ENCODE data around the gene HSF5. TPM values are rescaled to one million over a fixed set of nuclear protein-coding genes. Genes with fewer than 3 reads are reported as not detected.

Gene HSF5
- polyA plus RNA-seq, 2 of the 4 experiments (the other 2 are of a cell fraction) = not detected

DNA sequence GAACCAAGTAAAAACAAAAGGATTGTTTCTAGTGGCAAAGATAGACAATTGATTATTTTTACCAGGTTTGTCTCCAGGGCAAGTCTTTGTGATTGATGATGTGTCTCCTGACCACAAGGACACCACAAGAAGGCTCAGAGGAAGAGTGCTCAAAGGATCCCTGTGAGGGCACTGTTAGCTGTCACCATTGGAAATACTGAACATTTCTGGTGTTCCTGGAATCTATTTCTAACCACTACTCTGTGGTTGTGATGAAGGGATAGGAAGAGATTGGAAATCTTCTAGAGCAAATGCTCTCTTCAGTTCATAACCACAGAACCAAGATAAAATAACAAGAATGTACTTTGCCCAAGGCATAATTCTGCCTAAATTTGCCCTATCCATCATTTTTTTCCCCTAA is 86.2 kb downstream of the HSF5 start:
- POLR2A ChIA-PET = no interaction called here
- Histone ChIP-seq H3K4me2 (peak overlapping the region; percentile 27; the same call in 1 of the 3 replicates), H3K27ac (peak overlapping the region in 1 of 2 experiments; percentile 0; a peak in 1 of 6 replicates), H3K9me3 (no peaks in the 10 kb centered on the region), H3K4me1 (peaks cover 24% of the 10 kb centered on the region), H3K4me3 (no peak overlapping the region)
- TF ChIP-seq TFCP2L1 (CRISPR knock-in tag; IDR thresholded peaks at IDR 0.05) = no peak
- TF ChIP-seq NPAS2 (CRISPR knock-in tag; IDR thresholded peaks at IDR 0.05; ENCODE audit: borderline replicate concordance) = no peak
- TF ChIP-seq RFX5 (IDR thresholded peaks at IDR 0.05) = no peak
- TF ChIP-seq, protein P1, sequence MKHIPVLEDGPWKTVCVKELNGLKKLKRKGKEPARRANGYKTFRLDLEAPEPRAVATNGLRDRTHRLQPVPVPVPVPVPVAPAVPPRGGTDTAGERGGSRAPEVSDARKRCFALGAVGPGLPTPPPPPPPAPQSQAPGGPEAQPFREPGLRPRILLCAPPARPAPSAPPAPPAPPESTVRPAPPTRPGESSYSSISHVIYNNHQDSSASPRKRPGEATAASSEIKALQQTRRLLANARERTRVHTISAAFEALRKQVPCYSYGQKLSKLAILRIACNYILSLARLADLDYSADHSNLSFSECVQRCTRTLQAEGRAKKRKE (CRISPR knock-in tag; IDR thresholded peaks at IDR 0.05; ENCODE audit: low read depth) = no peak
- TF ChIP-seq, protein P2, sequence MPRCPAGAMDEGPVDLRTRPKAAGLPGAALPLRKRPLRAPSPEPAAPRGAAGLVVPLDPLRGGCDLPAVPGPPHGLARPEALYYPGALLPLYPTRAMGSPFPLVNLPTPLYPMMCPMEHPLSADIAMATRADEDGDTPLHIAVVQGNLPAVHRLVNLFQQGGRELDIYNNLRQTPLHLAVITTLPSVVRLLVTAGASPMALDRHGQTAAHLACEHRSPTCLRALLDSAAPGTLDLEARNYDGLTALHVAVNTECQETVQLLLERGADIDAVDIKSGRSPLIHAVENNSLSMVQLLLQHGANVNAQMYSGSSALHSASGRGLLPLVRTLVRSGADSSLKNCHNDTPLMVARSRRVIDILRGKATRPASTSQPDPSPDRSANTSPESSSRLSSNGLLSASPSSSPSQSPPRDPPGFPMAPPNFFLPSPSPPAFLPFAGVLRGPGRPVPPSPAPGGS (IDR thresholded peaks at IDR 0.05) = no peak
- TF ChIP-seq RNF2 (IDR thresholded peaks at IDR 0.05; ENCODE audit: borderline replicate concordance, low read depth) = no peak
- TF ChIP-seq ZSCAN20 (CRISPR knock-in tag; IDR thresholded peaks at IDR 0.05) = no peak
- no peak for TF ChIP-seq POLR2AphosphoS2 (conservative IDR thresholded peaks at IDR 0.05; ENCODE audit: low read length)
- TF ChIP-seq EHMT2 (IDR thresholded peaks at IDR 0.05; ENCODE audit: low read depth) = no peak
- no peak for ATAC-seq
- CTCF ChIA-PET = interaction anchor here (0.5 to 2.2 kb wide), 3 partner anchors 11 to 216 kb away, joined by 3 to 7 read pairs (median 3); partner anchors contain the start of gene RNF43
- no peak for DNase-seq (ENCODE audit: low read depth in 1 of 2, low spot score in 1 of 2)
- FAIRE-seq = no peak

DNA sequence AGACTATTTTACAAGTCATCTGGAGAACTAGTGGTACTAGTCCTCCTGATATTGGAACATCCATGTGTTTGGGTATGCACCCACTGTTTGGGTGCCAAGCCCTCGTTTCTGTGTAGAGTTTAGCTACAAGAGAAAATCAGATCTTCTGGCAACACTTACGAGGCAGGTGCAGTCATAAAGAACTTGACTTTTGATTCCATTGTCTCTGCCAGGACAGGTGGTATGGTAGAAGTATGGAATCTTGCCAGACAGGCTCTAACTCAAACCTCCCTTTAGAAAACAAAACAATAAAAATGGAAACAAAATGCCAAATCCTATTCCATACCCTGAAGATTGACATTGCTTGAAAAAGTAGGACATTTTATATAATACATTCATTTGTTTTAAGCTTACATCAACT is 86.9 kb downstream of the HSF5 start:
- Histone ChIP-seq H3K27ac (no peak overlapping the region), H3K4me3 (no peak overlapping the region), H3K4me1 (peaks cover 24% of the 10 kb centered on the region), H3K4me2 (no peak overlapping the region), H3K9me3 (no peaks in the 10 kb centered on the region)
- ChIA-PET POLR2A (no interaction called here), CTCF (interaction anchor here (2.2 kb wide), 1 partner anchor 16 kb away, joined by 7 read pairs; the partner anchor contains the start of gene RNF43)
- DNase-seq (ENCODE audit: low read depth in 1 of 2, low spot score in 1 of 2) = no peak
- no peak for TF ChIP-seq RARB (CRISPR knock-in tag; IDR thresholded peaks at IDR 0.05)
- TF ChIP-seq ZSCAN20 (CRISPR knock-in tag; IDR thresholded peaks at IDR 0.05) = no peak
- no peak for TF ChIP-seq NFE2L2 (conservative IDR thresholded peaks at IDR 0.05; ENCODE audit: low read length)
- WGBS (ENCODE audit: missing lambda C conversion rate) = 35% methylated on average over 2 of the region's 2 CpGs
- FAIRE-seq = peak; percentile 79
- no peak for ATAC-seq

DNA sequence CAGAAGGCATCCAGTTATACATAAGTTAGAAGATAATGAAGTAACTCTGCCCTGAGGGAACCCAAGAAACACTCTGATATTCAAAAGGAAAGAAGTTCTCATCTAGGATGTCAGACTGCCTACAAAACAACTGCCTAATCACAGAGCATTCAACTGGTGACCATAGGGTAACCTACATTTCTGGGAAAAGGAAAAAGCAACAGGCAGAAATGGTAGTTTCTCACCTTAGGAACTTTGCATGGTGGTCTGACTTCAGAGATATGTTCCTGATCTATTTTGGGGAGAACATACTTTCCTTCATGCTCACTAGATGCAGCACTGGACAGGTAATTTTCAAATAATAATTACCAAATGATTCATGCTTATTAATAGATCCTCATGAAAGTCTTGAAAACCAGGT is 87.4 kb downstream of the HSF5 start:
- Histone ChIP-seq H3K9me3 (no peaks in the 10 kb centered on the region), H3K4me3 (no peak overlapping the region), H3K4me2 (no peak overlapping the region), H3K4me1 (peaks cover 24% of the 10 kb centered on the region), H3K27ac (no peak overlapping the region)
- TF ChIP-seq CEBPB (IDR thresholded peaks at IDR 0.05) = no peak
- TF ChIP-seq TFCP2L1 (CRISPR knock-in tag; IDR thresholded peaks at IDR 0.05) = no peak
- TF ChIP-seq TP53 (CRISPR knock-in tag; IDR thresholded peaks at IDR 0.05) = no peak
- TF ChIP-seq SMC3 (IDR thresholded peaks at IDR 0.05) = no peak
- no peak for TF ChIP-seq PHF8 (IDR thresholded peaks at IDR 0.05; ENCODE audit: borderline replicate concordance, low read depth)
- TF ChIP-seq ZC3H11A (IDR thresholded peaks at IDR 0.05) = no peak
- no peak for TF ChIP-seq CHD2 (IDR thresholded peaks at IDR 0.05; ENCODE audit: low read length, partially characterized antibody)
- no peak for TF ChIP-seq MYC (IDR thresholded peaks at IDR 0.05; ENCODE audit: borderline replicate concordance, low read length)
- ChIA-PET POLR2A (no interaction called here), CTCF (interaction anchor here (0.9 to 2.4 kb wide), 3 partner anchors 14 to 84 kb away, joined by 5 to 8 read pairs (median 6); partner anchors contain the start of gene RNF43)
- DNase-seq (ENCODE audit: low read depth in 1 of 2, low spot score in 1 of 2) (no peak), ATAC-seq (no peak), FAIRE-seq (peak; percentile 49)

DNA sequence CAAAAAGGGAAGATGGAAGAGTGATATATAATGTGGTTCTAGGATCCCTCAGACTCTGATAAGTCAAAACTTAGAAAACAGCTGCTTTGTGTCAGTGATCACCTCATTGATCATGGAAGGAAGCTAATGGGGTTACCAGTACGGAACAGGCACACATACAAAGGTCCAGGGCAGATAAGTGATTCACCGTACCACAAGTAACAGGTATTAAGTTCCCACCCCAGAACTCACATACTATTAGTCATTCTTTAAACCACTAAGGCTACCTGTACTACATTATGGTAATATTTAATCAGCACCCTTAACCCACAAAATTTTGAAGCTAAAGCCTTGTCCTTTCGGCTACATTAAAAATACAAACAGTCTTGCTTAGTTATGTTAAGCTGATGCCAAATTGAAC is 88.2 kb downstream of the HSF5 start:
- ChIA-PET CTCF (interaction anchor here (0.9 to 2.4 kb wide), 5 partner anchors 15 to 83 kb away, joined by 3 to 8 read pairs (median 5); partner anchors contain the start of gene RNF43), POLR2A (interaction anchor here (0.6 kb wide), 1 partner anchor 47 kb away, joined by 3 read pairs; the partner anchor contains the start of gene SUPT4H1)
- DNase-seq (ENCODE audit: low read depth in 1 of 2, low spot score in 1 of 2) (no peak), FAIRE-seq (no peak), ATAC-seq (no peak)
- Histone ChIP-seq H3K4me3 (no peak overlapping the region), H3K4me2 (no peak overlapping the region), H3K9me3 (no peaks in the 10 kb centered on the region), H3K4me1 (peaks cover 26% of the 10 kb centered on the region), H3K27ac (no peak overlapping the region)
- WGBS (ENCODE audit: missing lambda C conversion rate) = 88% methylated on average over 3 of the region's 3 CpGs
- no peak for TF ChIP-seq NFE2L2 (conservative IDR thresholded peaks at IDR 0.05; ENCODE audit: low read length)
- no peak for TF ChIP-seq ZC3H11A (IDR thresholded peaks at IDR 0.05)
- TF ChIP-seq HOXB5 (CRISPR knock-in tag; IDR thresholded peaks at IDR 0.05) = no peak
- TF ChIP-seq, protein P3, sequence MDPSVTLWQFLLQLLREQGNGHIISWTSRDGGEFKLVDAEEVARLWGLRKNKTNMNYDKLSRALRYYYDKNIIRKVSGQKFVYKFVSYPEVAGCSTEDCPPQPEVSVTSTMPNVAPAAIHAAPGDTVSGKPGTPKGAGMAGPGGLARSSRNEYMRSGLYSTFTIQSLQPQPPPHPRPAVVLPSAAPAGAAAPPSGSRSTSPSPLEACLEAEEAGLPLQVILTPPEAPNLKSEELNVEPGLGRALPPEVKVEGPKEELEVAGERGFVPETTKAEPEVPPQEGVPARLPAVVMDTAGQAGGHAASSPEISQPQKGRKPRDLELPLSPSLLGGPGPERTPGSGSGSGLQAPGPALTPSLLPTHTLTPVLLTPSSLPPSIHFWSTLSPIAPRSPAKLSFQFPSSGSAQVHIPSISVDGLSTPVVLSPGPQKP (IDR thresholded peaks at IDR 0.05; ENCODE audit: low read depth, low read length) = no peak
- no peak for TF ChIP-seq KDM5A (IDR thresholded peaks at IDR 0.05)
- no peak for TF ChIP-seq KDM1A (IDR thresholded peaks at IDR 0.05; ENCODE audit: low read depth)
- TF ChIP-seq CHD2 (IDR thresholded peaks at IDR 0.05; ENCODE audit: low read length, partially characterized antibody) = no peak
- no peak for TF ChIP-seq HOXA7 (CRISPR knock-in tag; IDR thresholded peaks at IDR 0.05)
- no peak for TF ChIP-seq CBX2 (IDR thresholded peaks at IDR 0.05; ENCODE audit: borderline replicate concordance, low read depth)

Measured in A549 (cell line).